Activated B cell treated with CpG ODN at 0.5 μM for 24 hours (primary cell): ENCODE data around the gene DAW1. TPM values are rescaled to one million over a fixed set of nuclear protein-coding genes. Genes with fewer than 3 reads are reported as not detected.

Source experiments
- ATAC-seq: fragments of 200-7000 bp; cut with Tn5 transposase; one replicate; pipeline ENCODE4 v1.10.0; 2021; ENCODE audit warnings: low read depth, mild to moderate bottlenecking, moderate library complexity
- CTCF ChIA-PET: fragments of 350-600 bp; sonication (Branson Sonifier 250); formaldehyde crosslinking; loops from one replicate; lab custom pipeline; 2021; ENCODE audit warnings: antibody characterized with exemption; lab: Charles Lee
- POLR2A ChIA-PET: fragments of 350-600 bp; sonication (Branson Sonifier 250); formaldehyde crosslinking; loops from one replicate; lab custom pipeline; 2021; ENCODE audit warnings: antibody characterized with exemption; lab: Charles Lee
- DNase-seq: peaks from one replicate; pipeline ENCODE4 v3.0.0; 2022
- H3K27ac Mint-ChIP-seq: one replicate; pipeline ENCODE4 v1.8.0; 2020; ENCODE audit warnings: mixed read lengths
- H3K27me3 Mint-ChIP-seq: one replicate; pipeline ENCODE4 v1.8.0; 2021; ENCODE audit warnings: mixed read lengths
- H3K36me3 Mint-ChIP-seq: one replicate; pipeline ENCODE4 v1.8.0; 2021; ENCODE audit warnings: low read depth, mixed read lengths
- H3K4me1 Mint-ChIP-seq: one replicate; pipeline ENCODE4 v1.8.0; 2021; ENCODE audit warnings: mixed read lengths
- H3K4me3 Mint-ChIP-seq: one replicate; pipeline ENCODE4 v1.8.0; 2020; ENCODE audit warnings: mild to moderate bottlenecking, mixed read lengths
- H3K9me3 Mint-ChIP-seq: one replicate; pipeline ENCODE4 v1.8.0; 2020; ENCODE audit warnings: mixed read lengths
- CTCF ChIP-seq: fragments of 200-600 bp; IDR thresholded peaks from one replicate; pipeline ENCODE4 v1.8.0; 2022; ENCODE audit warnings: antibody characterized with exemption, mild to moderate bottlenecking
- intact Hi-C: fragments of 100-400 bp; cut with micrococcal nuclease; formaldehyde crosslinking; loops from one replicate; pipeline ENCODE4 v1.15.1; 2024
- total RNA-seq: library from RNA; stranded (reverse); gene quantifications from 2 replicates; pipeline ENCODE4 v1.2.3, GENCODE V29; 2022

DAW1 gene
- total RNA-seq, 1 donor from 2014 or later, result not detected

GRCh38 chr2:227886149-227886548 is 14.7 kb downstream of the DAW1 start:
- TF ChIP-seq CTCF, result no peak
- intact Hi-C loops, result no loop called here
- ChIA-PET POLR2A (no interaction called here), CTCF (no interaction called here)
- Mint-ChIP-seq H3K36me3 (no peaks in the 10 kb centered on the region), H3K27ac (no peak overlapping the region), H3K4me1 (peaks cover 9% of the 10 kb centered on the region), H3K4me3 (no peak overlapping the region), H3K27me3 (peaks cover 5% of the 10 kb centered on the region), H3K9me3 (no peaks in the 10 kb centered on the region)
- ATAC-seq, result no peak
- no peak for DNase-seq

- CTCF ChIA-PET, result no interaction called here
- no peak overlapping the region for H3K4me3 Mint-ChIP-seq
Measured at GRCh38 chr2:227888289-227888688, 16.9 kb downstream of the DAW1 start.

GRCh38 chr2:227889336-227889735 is 17.9 kb downstream of the DAW1 start:
- ATAC-seq (no peak), DNase-seq (no peak)
- no peak overlapping the region for H3K27ac Mint-ChIP-seq
- no peak overlapping the region for H3K4me3 Mint-ChIP-seq
- TF ChIP-seq CTCF, result no peak
- CTCF ChIA-PET, result interaction anchor here (1.1 to 1.6 kb wide), 2 partner anchors 1384 to 1698 kb away, joined by 4 to 6 read pairs; no protein-coding TSS in a partner anchor
- H3K4me1 Mint-ChIP-seq, result no peaks in the 10 kb centered on the region
- H3K9me3 Mint-ChIP-seq, result no peaks in the 10 kb centered on the region
- intact Hi-C loops, result no loop called here
- peaks cover 5% of the 10 kb centered on the region for H3K27me3 Mint-ChIP-seq
- H3K36me3 Mint-ChIP-seq, result no peaks in the 10 kb centered on the region
- POLR2A ChIA-PET, result no interaction called here

More at GRCh38 chr2:227888289-227888688, 16.9 kb downstream of the DAW1 start:
- no peak for TF ChIP-seq CTCF
- no peaks in the 10 kb centered on the region for H3K9me3 Mint-ChIP-seq
- no peak overlapping the region for H3K27ac Mint-ChIP-seq
- DNase-seq (no peak), ATAC-seq (no peak)
- intact Hi-C loops, result no loop called here
- POLR2A ChIA-PET, result no interaction called here
- H3K27me3 Mint-ChIP-seq, result peaks cover 5% of the 10 kb centered on the region
- H3K36me3 Mint-ChIP-seq, result no peaks in the 10 kb centered on the region
- no peaks in the 10 kb centered on the region for H3K4me1 Mint-ChIP-seq

GRCh38 chr2:227890495-227891079 is 19.2 kb downstream of the DAW1 start:
- H3K4me1 Mint-ChIP-seq, result no peaks in the 10 kb centered on the region
- H3K4me3 Mint-ChIP-seq, result no peak overlapping the region
- POLR2A ChIA-PET, result no interaction called here
- H3K9me3 Mint-ChIP-seq, result no peaks in the 10 kb centered on the region
- H3K27ac Mint-ChIP-seq, result no peak overlapping the region
- no peaks in the 10 kb centered on the region for H3K36me3 Mint-ChIP-seq
- no peak for ATAC-seq
- DNase-seq, result no peak
- CTCF ChIA-PET, result interaction anchor here (0.6 to 2.2 kb wide), 7 partner anchors 9 to 1906 kb away, joined by 3 to 10 read pairs (median 4); no protein-coding TSS in a partner anchor
- TF ChIP-seq CTCF, result peak; percentile 58
- intact Hi-C loops, result no loop called here
- peaks cover 5% of the 10 kb centered on the region for H3K27me3 Mint-ChIP-seq

GRCh38 chr2:227891673-227892072 is 20.2 kb downstream of the DAW1 start:
- Mint-ChIP-seq H3K4me3 (no peak overlapping the region), H3K36me3 (no peaks in the 10 kb centered on the region), H3K9me3 (no peaks in the 10 kb centered on the region), H3K27me3 (peaks cover 5% of the 10 kb centered on the region), H3K4me1 (no peaks in the 10 kb centered on the region), H3K27ac (no peak overlapping the region)
- ATAC-seq (no peak), DNase-seq (no peak)
- CTCF ChIA-PET, result interaction anchor here (1.6 to 2.2 kb wide), 2 partner anchors 8 to 11 kb away, joined by 5 to 10 read pairs; no protein-coding TSS in a partner anchor
- intact Hi-C loops, result no loop called here
- no peak for TF ChIP-seq CTCF
- POLR2A ChIA-PET, result no interaction called here
